Hepatic stellate cell (primary cell): Measurements from ENCODE around the gene ADSS2.

ENCODE experiments used
- DNase-seq: peaks from one replicate; pipeline ENCODE4 v3.0.0; 2011; ENCODE audit warnings: low spot score

The ADSS2 gene

GRCh38 chr1:244445320-244446181 lies 6.2 kb downstream of the ADSS2 start:
- DNase-seq = no peak

GRCh38 chr1:244444854-244445253 lies 6.9 kb downstream of the ADSS2 start:
- DNase-seq = no peak

GRCh38 chr1:244442850-244443249 lies 8.9 kb downstream of the ADSS2 start:
- DNase-seq = no peak

GRCh38 chr1:244439391-244440032 lies 12.2 kb downstream of the ADSS2 start:
- no peak for DNase-seq

- DNase-seq = peak; percentile 9
Observed at GRCh38 chr1:244437086-244437468, 14.6 kb downstream of the ADSS2 start.

GRCh38 chr1:244436336-244437085 lies 15.2 kb downstream of the ADSS2 start:
- no peak for DNase-seq

- DNase-seq = peak; percentile 19
Observed at GRCh38 chr1:244435562-244436205, 16.0 kb downstream of the ADSS2 start.

GRCh38 chr1:244431166-244431565 lies 20.5 kb downstream of the ADSS2 start:
- no peak for DNase-seq

GRCh38 chr1:244429818-244430217 lies 21.9 kb downstream of the ADSS2 start:
- no peak for DNase-seq

- DNase-seq = no peak
Observed at GRCh38 chr1:244427647-244428046, 24.1 kb downstream of the ADSS2 start.

GRCh38 chr1:244424649-244425334 lies 26.9 kb downstream of the ADSS2 start:
- no peak for DNase-seq

- DNase-seq = no peak
Observed at GRCh38 chr1:244422174-244422573, 29.5 kb downstream of the ADSS2 start.

GRCh38 chr1:244419024-244419423 lies 32.7 kb downstream of the ADSS2 start:
- DNase-seq = no peak

GRCh38 chr1:244414543-244414942 lies 37.2 kb downstream of the ADSS2 start:
- peak; percentile 31 for DNase-seq

- no peak for DNase-seq
Observed at GRCh38 chr1:244413736-244414135, 38.0 kb downstream of the ADSS2 start.

GRCh38 chr1:244412176-244412575 lies 39.5 kb downstream of the ADSS2 start:
- no peak for DNase-seq

GRCh38 chr1:244409701-244410100 lies 42.0 kb downstream of the ADSS2 start:
- no peak for DNase-seq

- no peak for DNase-seq
Observed at GRCh38 chr1:244406337-244406736, 45.4 kb downstream of the ADSS2 start.

GRCh38 chr1:244405856-244406255 lies 45.9 kb downstream of the ADSS2 start:
- DNase-seq = no peak

- no peak for DNase-seq
Observed at GRCh38 chr1:244403431-244403830, 48.3 kb downstream of the ADSS2 start.

- no peak for DNase-seq
Observed at GRCh38 chr1:244400974-244401373, 50.7 kb downstream of the ADSS2 start.

- no peak for DNase-seq
Observed at GRCh38 chr1:244397131-244397530, 54.6 kb downstream of the ADSS2 start.
